OCI-LY7 (cell line): ENCODE results near the gene XRCC6. TPM values are rescaled to one million over a fixed set of nuclear protein-coding genes. Genes with fewer than 3 reads are reported as not detected.

Experiments
- BruUV-seq: library from RNA; stranded (reverse); fragments of 400-500 nt; replicated peaks from 2 replicates; lab custom pipeline; 2021; lab: Mats Ljungman, UMichigan
- CTCF ChIA-PET: fragments of 300-600 bp; sonication (Branson Sonifier 250); formaldehyde crosslinking; loops from one replicate; lab custom pipeline; 2022; ENCODE audit warnings: antibody characterized with exemption; ENCODE audit not compliant: unreplicated experiment; lab: Charles Lee
- POLR2A ChIA-PET: fragments of 300-600 bp; sonication (Branson Sonifier 250); formaldehyde crosslinking; loops from one replicate; lab custom pipeline; 2022; ENCODE audit warnings: antibody characterized with exemption; lab: Charles Lee
- DNase-seq: peaks from one replicate; pipeline ENCODE4 v3.0.0-alpha.2; 2015; ENCODE audit warnings: low spot score
- H2AFZ ChIP-seq: fragments of 200-600 bp; sonication (generic), shearing (Covaris generic); 2 replicates; pipeline ENCODE4 v1.6.1; 2014; ENCODE audit warnings: mild to moderate bottlenecking, antibody characterized with exemption, low read length, moderate library complexity
- H3K27ac ChIP-seq: fragments of 200-600 bp; sonication (generic); 2 replicates; pipeline ENCODE4 v1.5.1; 2014; ENCODE audit warnings: mixed run types, low read depth, mild to moderate bottlenecking, moderate library complexity, low read length, inconsistent platforms; ENCODE audit not compliant: poor library complexity, severe bottlenecking
- H3K36me3 ChIP-seq: fragments of 200-600 bp; sonication (generic); 2 replicates; pipeline ENCODE4 v1.6.1; 2014; ENCODE audit warnings: mild to moderate bottlenecking, antibody characterized with exemption, low read length, moderate library complexity, mixed read lengths; ENCODE audit not compliant: insufficient read depth
- H3K4me1 ChIP-seq: fragments of 200-600 bp; sonication (generic); 2 replicates; pipeline ENCODE4 v1.5.1; 2014; ENCODE audit warnings: mild to moderate bottlenecking, low read length; ENCODE audit not compliant: insufficient read depth, poor library complexity, severe bottlenecking
- H3K4me2 ChIP-seq: fragments of 200-600 bp; sonication (generic); 2 replicates; pipeline ENCODE4 v1.6.1; 2014; ENCODE audit warnings: mild to moderate bottlenecking, low read length
- H3K4me3 ChIP-seq: fragments of 200-600 bp; sonication (generic); 2 replicates; pipeline ENCODE4 v1.5.1; 2014; ENCODE audit warnings: mild to moderate bottlenecking, low read depth, low read length; ENCODE audit not compliant: poor library complexity, severe bottlenecking
- H3K79me2 ChIP-seq: fragments of 200-600 bp; sonication (generic); 2 replicates; pipeline ENCODE4 v1.6.1; 2016; ENCODE audit warnings: low read depth, mild to moderate bottlenecking, low read length, moderate library complexity, mixed read lengths; ENCODE audit not compliant: insufficient read depth
- H3K9me2 ChIP-seq: fragments of 200-600 bp; sonication (generic); 2 replicates; pipeline ENCODE4 v1.6.1; 2016; ENCODE audit warnings: mild to moderate bottlenecking, low read length, mixed read lengths; ENCODE audit not compliant: insufficient read depth
- H3K9me3 ChIP-seq: fragments of 200-600 bp; sonication (generic); 2 replicates; pipeline ENCODE4 v1.6.1; 2014; ENCODE audit warnings: mild to moderate bottlenecking, mixed run types, low read length, mixed read lengths
- H4K20me1 ChIP-seq: fragments of 200-600 bp; sonication (generic); 2 replicates; pipeline ENCODE4 v1.6.1; 2014; ENCODE audit warnings: mild to moderate bottlenecking, antibody characterized with exemption, low read length, moderate library complexity, mixed read lengths; ENCODE audit not compliant: insufficient read depth
- EZH2phosphoT487 ChIP-seq: fragments of 200-600 bp; sonication (generic); IDR thresholded peaks from 2 replicates; pipeline ENCODE4 v1.6.1; 2018; ENCODE audit warnings: low read depth, borderline replicate concordance, mild to moderate bottlenecking, mixed run types, antibody characterized with exemption, low read length, moderate library complexity, mixed read lengths
- intact Hi-C: fragments of 100-400 bp; cut with micrococcal nuclease; formaldehyde crosslinking; loops from one replicate; pipeline ENCODE4 v1.10.0; 2022; ENCODE audit not compliant: unreplicated experiment
- total RNA-seq, 2 experiments: library from RNA; depleted of rRNA in 1 of 2; stranded (reverse); fragments of >200 nt in 1 of 2; shearing (Covaris generic) in 1 of 2; gene quantifications; 2 replicates each; pipeline ENCODE4 v1.2.3, GENCODE V29; 2014 to 2022
- TF ChIP-seq, protein P1 (sequence below): fragments of 200-600 bp; sonication (generic); conservative IDR thresholded peaks from 2 replicates; pipeline ENCODE4 v1.5.1; 2014; ENCODE audit warnings: mild to moderate bottlenecking, antibody characterized with exemption, low read length, moderate library complexity, mixed read lengths

XRCC6 gene
- total RNA-seq, 2 experiments from 2014 or later, result 378 to 426 TPM

DNA sequence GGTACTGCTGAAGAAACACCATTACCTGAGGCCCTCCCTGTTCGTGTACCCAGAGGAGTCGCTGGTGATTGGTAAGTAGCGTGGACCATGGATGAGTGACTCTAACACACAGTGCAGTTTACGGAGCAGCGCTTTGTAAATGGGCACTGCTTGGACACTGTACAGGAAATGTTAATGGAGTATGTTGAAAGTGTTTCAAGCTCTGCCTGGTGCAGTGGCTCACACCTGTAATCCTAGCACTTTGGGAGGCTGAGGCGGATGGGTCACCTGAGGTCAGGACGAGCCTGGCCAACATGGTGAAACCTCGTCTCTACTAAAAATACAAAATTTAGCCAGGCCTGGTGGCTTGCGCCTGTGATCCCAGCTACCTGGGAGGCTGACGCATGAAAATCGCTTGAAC is 29.7 kb downstream of the XRCC6 start:
- Histone ChIP-seq H3K4me1 (no peaks in the 10 kb centered on the region), H3K79me2 (peaks cover 6% of the 10 kb centered on the region; the same call in 1 of the 2 replicates), H3K4me2 (no peak overlapping the region), H3K27ac (no peak overlapping the region), H3K4me3 (no peak overlapping the region), H3K9me2 (no peaks in the 10 kb centered on the region), H3K9me3 (no peaks in the 10 kb centered on the region), H4K20me1 (0 out of 2 replicates have a peak, but pooled peaks cover 4% of the 10 kb centered on the region), H3K36me3 (peaks cover 98% of the 10 kb centered on the region), H2AFZ (no peak overlapping the region)
- ChIA-PET POLR2A (interaction anchor here (0.6 kb wide), 1 partner anchor 715 kb away, joined by 5 read pairs; no protein-coding TSS in a partner anchor), CTCF (no interaction called here)
- TF ChIP-seq EZH2phosphoT487, result no peak
- TF ChIP-seq, protein P1, sequence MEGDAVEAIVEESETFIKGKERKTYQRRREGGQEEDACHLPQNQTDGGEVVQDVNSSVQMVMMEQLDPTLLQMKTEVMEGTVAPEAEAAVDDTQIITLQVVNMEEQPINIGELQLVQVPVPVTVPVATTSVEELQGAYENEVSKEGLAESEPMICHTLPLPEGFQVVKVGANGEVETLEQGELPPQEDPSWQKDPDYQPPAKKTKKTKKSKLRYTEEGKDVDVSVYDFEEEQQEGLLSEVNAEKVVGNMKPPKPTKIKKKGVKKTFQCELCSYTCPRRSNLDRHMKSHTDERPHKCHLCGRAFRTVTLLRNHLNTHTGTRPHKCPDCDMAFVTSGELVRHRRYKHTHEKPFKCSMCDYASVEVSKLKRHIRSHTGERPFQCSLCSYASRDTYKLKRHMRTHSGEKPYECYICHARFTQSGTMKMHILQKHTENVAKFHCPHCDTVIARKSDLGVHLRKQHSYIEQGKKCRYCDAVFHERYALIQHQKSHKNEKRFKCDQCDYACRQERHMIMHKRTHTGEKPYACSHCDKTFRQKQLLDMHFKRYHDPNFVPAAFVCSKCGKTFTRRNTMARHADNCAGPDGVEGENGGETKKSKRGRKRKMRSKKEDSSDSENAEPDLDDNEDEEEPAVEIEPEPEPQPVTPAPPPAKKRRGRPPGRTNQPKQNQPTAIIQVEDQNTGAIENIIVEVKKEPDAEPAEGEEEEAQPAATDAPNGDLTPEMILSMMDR, result no peak
- no TSS peak for BruUV-seq
- no peak for DNase-seq
- intact Hi-C loops, result no loop called here

DNA sequence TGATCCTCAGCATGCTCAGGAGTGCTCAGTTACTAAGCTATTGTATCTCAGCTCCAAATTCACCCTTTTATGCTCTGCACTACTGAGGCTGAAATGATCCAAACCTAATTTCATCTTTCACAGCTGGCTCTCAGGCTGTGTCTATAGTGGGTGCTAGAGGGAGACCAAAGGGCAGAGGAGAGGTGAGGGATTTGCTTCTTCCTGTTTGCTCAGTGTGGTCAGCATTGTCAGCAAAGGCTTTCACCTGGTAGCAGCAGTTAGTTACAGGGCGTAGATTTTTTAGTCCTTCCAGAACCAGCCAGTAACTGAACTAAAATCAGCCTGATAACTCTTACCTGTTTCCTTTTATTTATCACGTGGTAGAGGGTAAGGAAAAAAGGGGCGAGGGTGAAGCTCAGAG is 33.2 kb downstream of the XRCC6 start:
- Histone ChIP-seq H3K36me3 (peaks cover 98% of the 10 kb centered on the region), H3K4me3 (no peak overlapping the region), H3K79me2 (peaks cover 3% of the 10 kb centered on the region; the same call in 1 of the 2 replicates), H3K9me3 (no peaks in the 10 kb centered on the region), H2AFZ (no peak overlapping the region), H3K9me2 (no peaks in the 10 kb centered on the region), H3K4me2 (no peak overlapping the region), H3K4me1 (no peaks in the 10 kb centered on the region), H3K27ac (no peak overlapping the region), H4K20me1 (0 out of 2 replicates have a peak, but pooled peaks cover 4% of the 10 kb centered on the region)
- TF ChIP-seq, protein P1, result no peak
- no peak for TF ChIP-seq EZH2phosphoT487
- POLR2A ChIA-PET, result no interaction called here
- CTCF ChIA-PET, result interaction anchor here (0.6 kb wide), 1 partner anchor 13 kb away, joined by 3 read pairs; no protein-coding TSS in a partner anchor
- no peak for DNase-seq
- BruUV-seq, result no TSS peak
- intact Hi-C loops, result no loop called here

DNA sequence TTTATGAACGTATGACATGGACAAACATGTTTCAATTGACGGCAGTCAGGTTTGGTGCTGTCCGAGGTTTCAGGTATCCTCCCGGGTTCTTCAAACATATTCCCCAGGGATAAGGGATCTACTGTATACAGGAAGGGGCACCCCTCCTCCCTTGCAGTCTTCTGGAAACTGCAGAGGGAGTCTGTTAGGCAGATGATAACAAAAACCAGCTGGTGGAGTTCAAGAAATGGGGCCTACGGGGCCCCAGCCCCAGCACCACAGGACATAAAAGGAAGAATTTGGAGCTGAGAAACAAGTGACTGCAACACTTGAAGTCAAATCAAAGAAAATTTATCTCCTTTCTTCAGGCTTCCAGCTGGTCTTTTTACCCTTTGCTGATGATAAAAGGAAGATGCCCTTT is 35.5 kb downstream of the XRCC6 start:
- CTCF ChIA-PET, result no interaction called here
- H3K9me3 ChIP-seq, result no peaks in the 10 kb centered on the region
- H3K4me3 ChIP-seq, result no peak overlapping the region
- H2AFZ ChIP-seq, result no peak overlapping the region
- no peak overlapping the region for H3K27ac ChIP-seq
- peaks cover 99% of the 10 kb centered on the region for H3K36me3 ChIP-seq
- DNase-seq, result no peak
- TF ChIP-seq EZH2phosphoT487, result no peak
- BruUV-seq, result no TSS peak
- H3K9me2 ChIP-seq, result no peaks in the 10 kb centered on the region
- no peaks in the 10 kb centered on the region for H3K4me1 ChIP-seq
- H4K20me1 ChIP-seq, result 0 out of 2 replicates have a peak, but pooled peaks cover 4% of the 10 kb centered on the region
- no peak overlapping the region for H3K4me2 ChIP-seq
- intact Hi-C loops, result no loop called here
- POLR2A ChIA-PET, result no interaction called here
- peaks cover 3% of the 10 kb centered on the region; the same call in 1 of the 2 replicates for H3K79me2 ChIP-seq
